Left hindlimb (tissue), 1 donor: ENCODE results near the gene ANKRD37.
A peak's percentile ranks its signal among the peaks of the same experiment; 100 is the strongest.
"Not testable (repeated sequence)": the region's sequence is repeated elsewhere in the genome, so short reads cannot be mapped to it uniquely, and the experiment has no call there.

Source experiments
- DNase-seq: peaks from one replicate; pipeline ENCODE4 v3.0.0-alpha.2; 2018

ANKRD37 gene

GRCh38 chr4:185396724-185397385 lies at the start of gene ANKRD37:
TSS of gene ANKRD37 (plus strand) at chr4:185396841. CDS start at chr4:185396924, 83 bp downstream.
- peak; percentile 66 for DNase-seq

GRCh38 chr4:185346975-185347601 lies 49.6 kb upstream of the ANKRD37 start:
- DNase-seq = no peak

GRCh38 chr4:185351691-185352090 lies 45.0 kb upstream of the ANKRD37 start:
- DNase-seq = no peak

- DNase-seq = no peak
Observed at GRCh38 chr4:185352202-185352601, 44.4 kb upstream of the ANKRD37 start.

GRCh38 chr4:185352741-185353140 lies 43.9 kb upstream of the ANKRD37 start:
- DNase-seq = no peak

GRCh38 chr4:185357211-185357610 lies 39.4 kb upstream of the ANKRD37 start:
- DNase-seq = peak; percentile 64

GRCh38 chr4:185357733-185358440 lies 38.8 kb upstream of the ANKRD37 start:
- DNase-seq = no peak

- no peak for DNase-seq
Observed at GRCh38 chr4:185358514-185358913, 38.1 kb upstream of the ANKRD37 start.

- no peak for DNase-seq
Observed at GRCh38 chr4:185358959-185359358, 37.7 kb upstream of the ANKRD37 start.

GRCh38 chr4:185359767-185360446 lies 36.7 kb upstream of the ANKRD37 start:
- DNase-seq = no peak

GRCh38 chr4:185361872-185362271 lies 34.8 kb upstream of the ANKRD37 start:
- no peak for DNase-seq

- not testable (repeated sequence) for DNase-seq
Observed at GRCh38 chr4:185362570-185362969, 34.1 kb upstream of the ANKRD37 start.

GRCh38 chr4:185363251-185363650 lies 33.4 kb upstream of the ANKRD37 start:
- no peak for DNase-seq

GRCh38 chr4:185364886-185365285 lies 31.8 kb upstream of the ANKRD37 start:
- no peak for DNase-seq

GRCh38 chr4:185369731-185370130 lies 26.9 kb upstream of the ANKRD37 start:
- no peak for DNase-seq

GRCh38 chr4:185370268-185370949 lies 26.2 kb upstream of the ANKRD37 start:
- no peak for DNase-seq

- no peak for DNase-seq
Observed at GRCh38 chr4:185371702-185372101, 24.9 kb upstream of the ANKRD37 start.

- DNase-seq = no peak
Observed at GRCh38 chr4:185374027-185374426, 22.6 kb upstream of the ANKRD37 start.

GRCh38 chr4:185374573-185374972 lies 22.1 kb upstream of the ANKRD37 start:
- no peak for DNase-seq

- DNase-seq = no peak
Observed at GRCh38 chr4:185378264-185378663, 18.4 kb upstream of the ANKRD37 start.

GRCh38 chr4:185379326-185380295 lies 17.0 kb upstream of the ANKRD37 start:
- DNase-seq = no peak

GRCh38 chr4:185380320-185380719 lies 16.3 kb upstream of the ANKRD37 start:
- DNase-seq = no peak
